Endothelial cell of umbilical vein (primary cell): ENCODE measurements around the gene ANKRD44.

Source experiments
- CTCF ChIP-seq, 2 donors: IDR thresholded peaks; 1 replicate in 1 of 2; 2 replicates in 1 of 2; pipeline ENCODE4 v1.5.1; 2011; ENCODE audit warnings: low read length in 2 of 2, mild to moderate bottlenecking in 2 of 2, moderate library complexity in 2 of 2, control low read depth in 1 of 2, inconsistent platforms in 1 of 2, low read depth in 1 of 2; ENCODE audit not compliant: insufficient read depth in 1 of 2; ENCODE audit errors: extremely low read depth in 1 of 2
- EZH2 ChIP-seq: IDR thresholded peaks from 2 replicates; pipeline ENCODE4 v1.6.1; 2012; ENCODE audit warnings: borderline replicate concordance, low read depth, mild to moderate bottlenecking, moderate library complexity, low read length, inconsistent platforms; ENCODE audit not compliant: severe bottlenecking
- FOS ChIP-seq: IDR thresholded peaks from 2 replicates; pipeline ENCODE4 v1.6.1; 2011; ENCODE audit warnings: mild to moderate bottlenecking, low read length, moderate library complexity, borderline replicate concordance; ENCODE audit not compliant: insufficient read depth
- GATA2 ChIP-seq: IDR thresholded peaks from 2 replicates; pipeline ENCODE4 v1.7.0; 2011; ENCODE audit warnings: low read depth, mild to moderate bottlenecking, moderate library complexity, mixed read lengths, low read length; ENCODE audit not compliant: insufficient read length, insufficient read depth
- JUN ChIP-seq: IDR thresholded peaks from 2 replicates; pipeline ENCODE4 v1.6.1; 2011; ENCODE audit warnings: borderline replicate concordance, low read depth; ENCODE audit not compliant: insufficient read length, insufficient read depth
- MAX ChIP-seq: IDR thresholded peaks from 2 replicates; pipeline ENCODE4 v1.6.1; 2011; ENCODE audit not compliant: insufficient read depth, insufficient read length
- MYC ChIP-seq: IDR thresholded peaks from one replicate; pipeline ENCODE4 v1.6.1; 2011; ENCODE audit warnings: mild to moderate bottlenecking, low read depth, low read length
- POLR2A ChIP-seq: IDR thresholded peaks from 2 replicates; pipeline ENCODE4 v1.6.1; 2012; ENCODE audit warnings: low read depth, mild to moderate bottlenecking, control low read depth, low read length
- POLR2AphosphoS5 ChIP-seq: IDR thresholded peaks from 2 replicates; pipeline ENCODE4 v1.6.1; 2012; ENCODE audit warnings: low read depth, mild to moderate bottlenecking, control low read depth, low read length, moderate library complexity; ENCODE audit not compliant: insufficient read depth

- no peak for TF ChIP-seq CTCF (IDR thresholded peaks at IDR 0.05; ENCODE audit: extremely low read depth in 1 of 2, insufficient read depth in 1 of 2, low read depth in 1 of 2, low read length in 2 of 2)
- no peak for TF ChIP-seq POLR2AphosphoS5
- TF ChIP-seq EZH2 = no peak
- TF ChIP-seq FOS = no peak
- TF ChIP-seq MAX = no peak
- no peak for TF ChIP-seq POLR2A
- TF ChIP-seq MYC = no peak
- peak; percentile 76 for TF ChIP-seq GATA2
- no peak for TF ChIP-seq JUN
Measured at GRCh38 chr2:197161774-197162173, 148.8 kb downstream of the ANKRD44 start.
